C4-2B (cell line): ENCODE results near the gene DHRS7B.

Source experiments
- ZFX ChIP-seq: fragments of 450-650 bp; IDR thresholded peaks from 2 replicates; pipeline ENCODE4 v1.6.1; 2017
- TF ChIP-seq, protein P1 (sequence below): fragments of 450-650 bp; conservative IDR thresholded peaks from 2 replicates; pipeline ENCODE4 v1.5.1; 2017; ENCODE audit warnings: mild to moderate bottlenecking

DNA sequence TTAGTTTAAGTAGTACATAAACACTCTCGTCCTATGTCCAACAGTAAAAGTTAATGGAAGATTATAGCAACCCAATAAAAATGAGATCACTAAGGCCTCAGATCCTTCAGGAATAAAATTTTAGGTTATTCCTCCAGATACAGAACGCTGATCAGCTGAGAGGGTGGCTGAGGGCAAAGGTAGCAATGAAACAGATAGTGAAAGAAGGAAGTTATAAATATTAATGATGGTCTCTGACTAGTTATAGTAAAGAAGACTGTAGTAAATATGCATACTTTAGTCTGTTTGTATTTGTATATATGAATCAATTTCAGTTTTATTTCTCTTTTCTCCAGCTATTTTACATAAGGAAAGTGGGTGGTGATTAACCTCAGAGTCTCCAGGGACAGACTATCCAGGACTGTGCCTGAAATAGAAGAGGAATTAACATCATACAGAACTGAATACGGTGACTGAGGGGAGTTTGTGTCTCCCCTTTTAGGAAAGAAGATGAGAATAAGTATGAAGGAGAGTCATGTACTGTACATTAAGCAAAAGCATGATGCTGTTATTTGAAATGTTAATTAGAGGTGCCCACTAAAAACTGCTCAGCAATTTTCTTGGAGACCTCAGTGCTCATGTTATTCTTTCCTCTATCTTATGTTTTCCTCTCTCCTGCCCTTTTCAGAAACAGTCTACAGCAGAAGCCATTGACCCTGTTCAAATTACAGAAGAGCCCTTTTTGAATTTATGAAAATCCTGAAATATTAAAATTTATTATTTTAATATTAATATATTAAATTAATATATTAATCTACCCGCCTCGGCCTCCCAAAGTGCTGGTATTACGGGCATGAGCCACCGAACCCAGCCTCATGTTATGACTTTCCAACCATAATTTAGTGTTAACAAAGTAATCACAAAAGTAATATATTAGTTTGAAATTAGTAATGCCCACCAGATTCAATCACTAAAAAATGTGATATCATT is 36.5 kb upstream of the DHRS7B start:
- TF ChIP-seq, protein P1, sequence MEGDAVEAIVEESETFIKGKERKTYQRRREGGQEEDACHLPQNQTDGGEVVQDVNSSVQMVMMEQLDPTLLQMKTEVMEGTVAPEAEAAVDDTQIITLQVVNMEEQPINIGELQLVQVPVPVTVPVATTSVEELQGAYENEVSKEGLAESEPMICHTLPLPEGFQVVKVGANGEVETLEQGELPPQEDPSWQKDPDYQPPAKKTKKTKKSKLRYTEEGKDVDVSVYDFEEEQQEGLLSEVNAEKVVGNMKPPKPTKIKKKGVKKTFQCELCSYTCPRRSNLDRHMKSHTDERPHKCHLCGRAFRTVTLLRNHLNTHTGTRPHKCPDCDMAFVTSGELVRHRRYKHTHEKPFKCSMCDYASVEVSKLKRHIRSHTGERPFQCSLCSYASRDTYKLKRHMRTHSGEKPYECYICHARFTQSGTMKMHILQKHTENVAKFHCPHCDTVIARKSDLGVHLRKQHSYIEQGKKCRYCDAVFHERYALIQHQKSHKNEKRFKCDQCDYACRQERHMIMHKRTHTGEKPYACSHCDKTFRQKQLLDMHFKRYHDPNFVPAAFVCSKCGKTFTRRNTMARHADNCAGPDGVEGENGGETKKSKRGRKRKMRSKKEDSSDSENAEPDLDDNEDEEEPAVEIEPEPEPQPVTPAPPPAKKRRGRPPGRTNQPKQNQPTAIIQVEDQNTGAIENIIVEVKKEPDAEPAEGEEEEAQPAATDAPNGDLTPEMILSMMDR, result no peak
- no peak for TF ChIP-seq ZFX
